GM19438 (cell line): ENCODE data around the gene CAPZA1.
"Not testable (repeated sequence)": the region's sequence is repeated elsewhere in the genome, so short reads cannot be mapped to it uniquely, and the experiment has no call there.

Experiments
- ATAC-seq: cut with Tn5 transposase; IDR thresholded peaks from one replicate; pipeline ENCODE4 v1.9.1; 2021; ENCODE audit warnings: low read depth; ENCODE audit not compliant: unreplicated experiment

Gene CAPZA1

DNA sequence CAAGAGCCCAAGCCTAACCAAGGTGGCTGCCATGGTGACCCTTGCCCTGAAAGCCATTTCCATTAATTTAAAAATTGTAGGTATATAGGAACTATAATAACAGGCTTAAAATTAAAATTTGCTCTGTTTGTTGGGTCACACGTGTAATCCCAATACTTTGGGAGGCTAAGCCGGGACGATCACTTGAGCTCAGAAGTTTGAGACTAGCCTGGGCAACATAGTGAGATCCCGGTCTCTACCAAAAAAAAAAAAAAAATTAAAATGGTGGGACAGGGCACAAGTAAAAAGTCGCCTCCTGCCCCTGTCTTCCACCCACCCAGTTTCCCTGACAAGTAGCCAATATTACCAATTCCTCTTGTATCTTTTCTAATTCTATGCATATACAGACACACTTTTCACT lies 6.6 kb downstream of the CAPZA1 start:
- ATAC-seq = no peak

DNA sequence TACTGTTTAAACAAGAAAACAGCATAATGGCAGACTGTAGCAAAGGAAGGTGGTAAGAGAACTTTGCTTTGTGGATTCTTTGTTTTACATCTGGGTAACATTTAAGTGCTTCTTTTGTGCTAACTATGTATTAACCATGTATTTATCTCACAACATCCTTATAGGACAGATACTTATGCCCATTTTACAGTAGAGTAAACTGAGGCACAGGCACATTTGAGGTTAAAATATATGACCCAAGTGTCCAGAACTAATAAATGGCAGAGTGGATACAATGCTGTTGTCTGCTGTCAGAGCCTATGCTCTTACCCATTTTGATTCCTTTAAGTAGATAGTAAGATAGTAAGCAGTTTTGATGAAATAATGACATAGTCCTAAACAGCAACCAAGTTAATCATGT lies 7.3 kb downstream of the CAPZA1 start:
- no peak for ATAC-seq

DNA sequence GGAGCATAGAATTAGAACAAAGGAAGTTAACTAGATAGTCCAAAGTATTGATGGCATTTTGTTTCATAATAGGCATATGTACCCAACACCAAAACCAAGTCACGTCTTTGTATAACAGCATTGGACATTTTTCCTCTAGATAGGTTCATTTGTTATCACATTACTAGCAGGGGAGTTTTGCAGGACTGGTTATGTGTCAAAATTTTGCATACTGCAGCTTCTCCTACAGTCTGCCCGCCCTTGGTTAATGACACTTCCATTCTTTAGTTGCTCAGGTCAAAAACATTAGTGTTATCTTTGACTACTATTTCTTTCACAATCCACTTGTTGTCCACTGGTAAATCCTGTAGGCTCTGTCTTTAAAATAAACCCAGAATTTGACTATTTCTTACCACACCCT lies 8.9 kb downstream of the CAPZA1 start:
- no peak for ATAC-seq

DNA sequence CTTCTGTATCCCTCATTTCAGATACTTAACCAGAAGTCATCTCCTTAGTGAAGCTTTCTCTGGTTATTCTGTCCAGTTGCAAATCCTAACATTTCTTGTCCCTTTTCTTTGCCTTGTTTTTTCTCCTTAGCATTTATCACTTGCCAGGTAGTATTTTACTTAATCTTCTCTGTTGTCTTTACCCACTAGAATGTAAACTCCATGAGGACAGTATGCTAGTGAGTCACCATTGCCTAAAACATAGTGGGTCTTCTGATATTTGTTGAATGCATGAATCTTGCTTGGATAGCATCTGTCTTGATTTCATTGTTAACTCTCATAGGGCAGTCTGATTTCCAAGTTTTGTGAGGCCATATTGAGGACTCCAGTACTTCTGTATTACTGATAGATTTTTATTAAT lies 9.6 kb downstream of the CAPZA1 start:
- no peak for ATAC-seq

- ATAC-seq = no peak
Measured at GRCh38 chr1:112633628-112634027, 14.0 kb downstream of the CAPZA1 start.

DNA sequence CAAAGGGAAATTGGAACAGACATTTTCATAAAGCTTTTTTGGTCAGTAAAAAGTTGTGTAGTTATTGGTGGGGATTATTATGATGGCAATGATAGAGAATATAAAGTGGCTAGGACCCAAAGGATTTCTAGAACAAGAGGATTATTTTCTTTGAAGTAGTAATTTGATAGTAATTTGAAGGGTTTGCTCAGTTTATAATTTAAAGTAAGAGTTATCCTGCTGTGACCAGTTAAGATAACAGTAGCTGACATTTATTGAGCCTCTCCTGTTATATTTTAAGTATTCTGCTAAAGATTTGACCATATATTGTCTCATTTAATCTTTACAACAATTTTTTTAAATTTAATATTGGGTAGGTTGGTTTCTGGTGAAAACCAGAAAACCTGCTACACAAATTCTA lies 14.7 kb downstream of the CAPZA1 start:
- ATAC-seq = no peak

GRCh38 chr1:112636056-112636455 lies 16.4 kb downstream of the CAPZA1 start:
- ATAC-seq = no peak

GRCh38 chr1:112636597-112637253 lies 17.1 kb downstream of the CAPZA1 start:
- ATAC-seq = no peak

- no peak for ATAC-seq
Measured at GRCh38 chr1:112637254-112638109, 17.9 kb downstream of the CAPZA1 start.

DNA sequence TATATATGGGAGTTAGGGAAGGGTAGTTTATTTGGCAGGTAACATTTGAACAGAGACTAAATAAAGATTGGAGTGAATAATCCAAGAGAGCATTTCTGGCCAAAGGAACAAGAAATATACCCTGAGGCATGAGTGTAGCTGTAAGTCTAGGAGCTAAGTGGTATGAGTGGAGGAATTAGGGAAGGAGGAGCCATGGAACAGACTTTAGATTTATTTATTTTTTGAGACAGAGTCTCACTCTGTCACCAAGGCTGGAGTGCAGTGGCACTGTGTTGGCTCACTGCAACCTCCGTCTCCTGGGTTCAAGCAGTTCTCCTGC lies 18.4 kb downstream of the CAPZA1 start:
- ATAC-seq = no peak

DNA sequence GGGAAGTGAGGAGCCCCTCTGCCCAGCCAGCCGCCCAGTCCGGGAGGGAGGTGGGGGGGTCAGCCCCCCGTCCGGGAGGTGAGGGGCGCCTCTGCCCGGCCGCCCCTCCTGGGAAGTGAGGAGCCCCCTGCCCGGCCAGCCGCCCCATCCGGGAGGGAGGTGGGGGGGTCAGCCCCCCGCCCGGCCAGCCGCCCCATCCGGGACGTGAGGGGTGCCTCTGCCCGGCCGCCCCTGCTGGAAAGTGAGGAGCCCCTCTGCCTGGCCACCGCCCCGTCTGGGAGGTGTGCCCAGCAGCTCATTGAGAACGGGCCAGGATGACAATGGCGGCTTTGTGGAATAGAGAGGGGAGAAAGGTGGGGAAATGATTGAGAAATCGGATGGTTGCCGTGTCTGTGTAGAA lies 20.8 kb downstream of the CAPZA1 start:
- not testable (repeated sequence) for ATAC-seq

- no peak for ATAC-seq
Measured at GRCh38 chr1:112643080-112643479, 23.4 kb downstream of the CAPZA1 start.

GRCh38 chr1:112646225-112646624 lies 26.6 kb downstream of the CAPZA1 start:
- no peak for ATAC-seq

DNA sequence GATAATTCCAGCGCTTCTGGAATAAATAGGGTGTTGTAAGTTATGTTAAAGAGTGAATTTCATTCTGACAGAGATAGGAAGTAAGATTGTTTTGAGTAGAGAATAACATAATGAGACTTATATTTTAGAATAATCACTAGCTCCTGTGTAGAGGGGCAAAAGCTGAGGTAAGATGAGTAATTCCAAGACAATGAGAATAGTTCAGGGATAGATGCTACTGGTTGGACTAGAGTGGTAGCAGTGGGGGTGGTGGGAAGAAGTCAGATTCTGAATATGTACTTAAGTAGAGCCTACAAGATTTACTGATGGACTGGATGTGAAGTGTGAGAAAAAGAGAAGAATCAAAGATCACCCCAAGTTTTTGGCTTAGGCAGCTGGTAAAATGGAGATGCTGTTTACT lies 31.6 kb downstream of the CAPZA1 start:
- ATAC-seq = no peak

GRCh38 chr1:112665857-112666256 lies 46.2 kb downstream of the CAPZA1 start:
- ATAC-seq = no peak

GRCh38 chr1:112666946-112667345 lies 47.3 kb downstream of the CAPZA1 start:
- no peak for ATAC-seq

DNA sequence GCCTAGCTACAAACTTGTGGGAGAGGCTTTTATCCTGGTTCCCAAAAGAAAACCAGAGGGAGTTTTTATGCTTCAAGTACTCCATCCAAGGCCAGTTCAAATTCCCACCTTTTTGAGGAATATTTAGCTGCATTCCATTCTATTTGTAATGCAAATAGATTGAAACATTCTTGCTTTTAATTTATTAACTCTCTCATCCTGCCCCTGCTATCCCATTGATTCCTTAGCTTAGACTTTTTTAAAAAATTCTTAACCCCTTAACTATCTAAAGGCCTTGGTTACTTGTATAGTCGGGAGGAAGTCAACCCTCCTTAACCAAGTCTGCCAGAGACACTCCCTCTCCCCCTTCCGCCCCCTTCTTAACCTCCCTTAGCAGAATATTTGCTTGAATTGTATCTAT lies 52.4 kb downstream of the CAPZA1 start:
- ATAC-seq = no peak

DNA sequence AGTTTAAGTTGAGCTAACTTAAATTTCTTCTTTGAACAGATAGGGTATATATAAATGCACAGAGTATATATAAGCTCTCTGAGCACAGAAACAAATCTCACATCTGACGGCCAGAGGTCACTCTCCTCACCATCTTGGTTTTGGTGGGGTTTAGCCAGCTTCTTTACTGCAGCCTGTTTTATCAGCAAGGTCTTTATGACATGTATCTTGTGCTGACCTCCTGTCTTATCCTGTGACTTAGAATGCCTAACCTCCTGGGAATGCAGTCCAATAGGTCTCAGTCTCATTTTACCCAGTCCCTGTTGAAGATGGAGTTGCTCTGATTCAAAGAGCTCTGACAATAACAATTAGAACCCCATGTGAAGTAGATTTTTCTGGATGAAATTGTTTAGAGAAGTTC lies 53.2 kb downstream of the CAPZA1 start:
- no peak for ATAC-seq

DNA sequence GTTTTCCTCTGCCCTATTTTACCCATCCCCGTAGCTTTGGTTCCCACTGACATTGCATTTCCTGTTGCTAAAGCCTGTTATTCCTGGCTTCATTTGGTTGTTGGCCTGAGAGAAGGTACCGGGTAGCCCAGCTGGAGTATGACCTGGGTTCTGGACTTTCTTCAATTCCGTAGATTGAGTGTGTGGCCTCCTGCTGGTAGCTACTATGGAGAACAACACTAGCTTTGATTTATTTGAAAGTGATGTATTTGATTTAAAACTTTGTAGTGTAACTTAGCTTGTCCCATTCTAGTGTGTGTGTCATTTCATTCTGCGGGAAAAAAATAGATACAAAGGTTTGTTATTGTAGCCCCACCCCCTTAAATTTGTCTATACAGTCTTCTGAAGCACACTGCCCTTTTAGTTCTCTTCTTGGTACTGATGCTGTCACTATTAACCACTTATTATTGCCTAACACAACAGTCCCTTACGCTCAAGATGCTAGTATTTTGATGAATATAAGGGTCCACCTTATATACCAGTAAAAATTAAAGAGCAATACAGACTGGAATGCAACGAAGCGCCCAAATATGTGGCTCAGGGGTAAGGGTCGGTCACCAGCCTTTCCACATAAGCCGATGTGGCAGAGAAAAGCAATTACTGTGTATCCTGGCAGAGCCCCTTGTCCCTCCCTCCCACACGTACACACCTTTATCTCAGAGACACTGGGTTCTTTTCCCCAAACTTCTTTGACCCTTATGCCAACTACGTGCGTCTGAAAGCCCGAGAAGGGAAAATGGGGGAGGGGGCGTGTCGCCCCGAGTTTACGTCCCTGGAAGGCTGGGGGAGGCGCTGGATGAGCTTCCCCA lies 54.2 kb downstream of the CAPZA1 start:
- no peak for ATAC-seq

DNA sequence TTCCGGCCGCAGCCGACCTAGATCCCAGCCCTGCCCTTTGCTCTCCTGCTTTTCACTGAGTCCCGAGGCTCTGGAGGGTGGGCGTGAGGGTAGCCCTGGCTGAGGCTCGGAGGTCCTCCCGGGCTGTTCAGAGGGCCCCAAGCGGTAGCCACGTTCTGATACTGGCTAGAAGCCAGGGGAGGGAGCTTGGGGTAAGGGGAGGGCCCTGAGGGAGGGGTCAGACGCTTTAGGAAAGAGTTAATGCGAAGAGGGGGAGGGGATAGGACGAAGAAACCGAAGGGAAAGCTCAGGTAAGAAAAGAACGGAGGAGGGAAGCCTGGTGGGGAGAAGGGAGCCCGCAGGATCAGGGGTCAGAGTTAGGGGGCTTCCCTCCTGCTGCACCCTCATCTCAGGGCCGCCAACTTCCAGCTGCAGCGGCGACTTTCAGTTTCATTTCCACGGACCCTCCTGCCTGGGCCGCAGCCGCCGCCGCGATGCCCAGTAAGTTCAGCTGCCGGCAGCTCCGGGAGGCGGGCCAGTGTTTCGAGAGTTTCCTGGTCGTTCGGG lies 54.9 kb downstream of the CAPZA1 start, which contains the start of gene MOV10:
MOV10 (plus strand) TSS at position 220 of the 546 bp plus-strand sequence; CDS start at position 474, 254 bp downstream.
- ATAC-seq = peak; percentile 59
